Activated T-cell treated with anti-CD3 and anti-CD28 coated beads for 48 hours (primary cell): Measurements from ENCODE around the gene WDR43.

Experiments used
- DNase-seq: peaks from one replicate; pipeline ENCODE4 v3.0.0-alpha.2; 2020; ENCODE audit warnings: low read depth

WDR43 gene

GRCh38 chr2:28908172-28908571 lies 13.7 kb downstream of the WDR43 start:
- no peak for DNase-seq

GRCh38 chr2:28909655-28910353 lies 15.3 kb downstream of the WDR43 start:
- no peak for DNase-seq

DNA sequence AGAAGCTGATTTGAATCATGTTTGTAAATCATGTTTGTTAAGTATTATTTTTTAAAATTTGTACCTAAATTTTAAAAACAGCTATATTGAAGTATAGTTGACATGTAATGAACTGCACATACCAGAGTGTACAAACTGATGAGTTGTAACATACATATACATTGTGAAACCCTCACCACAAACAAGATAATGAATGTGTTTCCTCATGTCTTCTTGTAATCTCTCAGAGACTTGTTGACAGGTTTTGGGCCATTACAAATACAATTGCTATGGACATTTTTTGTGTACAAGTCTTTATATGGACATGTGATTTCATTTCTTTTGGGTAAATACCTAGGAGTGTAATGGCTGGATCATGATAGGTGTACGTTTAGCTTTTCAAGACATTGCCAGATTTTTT lies 21.5 kb downstream of the WDR43 start:
- no peak for DNase-seq

DNA sequence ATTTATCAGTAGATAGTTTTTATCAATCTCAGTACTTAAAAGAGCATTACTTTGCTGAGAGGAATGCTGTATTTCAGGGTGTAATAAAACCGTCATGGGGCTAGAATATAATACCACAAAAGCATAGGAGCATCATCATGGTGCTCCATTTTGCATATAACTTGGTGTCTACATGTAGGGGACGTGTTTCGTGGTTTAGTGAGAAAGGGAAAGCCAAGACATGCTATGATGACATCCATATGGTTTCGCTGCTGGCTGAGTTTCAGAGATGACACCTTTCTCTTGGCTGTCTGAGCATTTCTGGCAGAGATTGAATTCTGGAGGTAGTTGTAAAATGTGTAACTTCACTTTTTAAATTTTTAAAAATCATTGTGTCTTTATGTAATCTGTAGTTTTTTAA lies 32.4 kb downstream of the WDR43 start:
- DNase-seq = no peak

GRCh38 chr2:28927469-28927868 lies 33.0 kb downstream of the WDR43 start:
- DNase-seq = no peak

- DNase-seq = no peak
Observed at GRCh38 chr2:28927878-28928277, 33.4 kb downstream of the WDR43 start.

DNA sequence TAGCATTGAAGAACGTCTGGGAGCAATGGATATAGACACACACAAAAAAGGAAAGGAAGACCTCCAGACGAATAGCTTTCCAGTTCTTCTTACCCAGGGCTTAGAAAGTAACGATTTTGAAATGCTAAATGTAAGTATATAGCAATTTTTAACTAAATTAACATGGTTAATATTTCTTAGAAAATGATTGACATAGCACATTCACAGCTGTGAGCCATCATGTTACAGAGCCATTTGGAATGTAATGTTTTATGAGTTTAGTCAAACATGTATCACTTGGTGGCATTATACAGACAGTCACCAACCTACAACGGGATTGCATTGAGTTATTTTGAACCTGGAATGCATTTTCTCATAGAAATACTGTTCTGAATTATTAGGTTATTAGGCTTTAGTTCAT lies 35.1 kb downstream of the WDR43 start:
- no peak for DNase-seq

DNA sequence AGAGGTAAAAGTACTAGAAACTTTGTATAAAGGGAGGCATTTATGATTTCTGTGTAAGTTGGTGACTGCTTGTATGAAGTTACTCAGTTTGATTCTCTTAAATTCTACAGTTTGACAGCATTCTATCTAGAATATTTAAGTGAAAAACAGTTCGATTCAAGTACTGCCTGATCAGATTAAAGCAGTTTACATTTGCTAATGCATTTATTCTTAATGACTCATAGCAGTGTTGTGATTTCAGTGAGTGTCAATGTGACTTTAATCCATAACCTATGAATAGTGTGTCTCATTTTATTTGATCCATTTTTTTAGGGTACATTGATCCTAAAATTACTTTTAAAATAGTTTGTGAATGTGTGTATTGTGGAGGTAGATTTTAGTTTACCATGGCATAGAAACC lies 35.7 kb downstream of the WDR43 start:
- no peak for DNase-seq

- DNase-seq = no peak
Observed at GRCh38 chr2:28934769-28935168, 40.3 kb downstream of the WDR43 start.

GRCh38 chr2:28941008-28941407 lies 46.5 kb downstream of the WDR43 start:
- DNase-seq = no peak

DNA sequence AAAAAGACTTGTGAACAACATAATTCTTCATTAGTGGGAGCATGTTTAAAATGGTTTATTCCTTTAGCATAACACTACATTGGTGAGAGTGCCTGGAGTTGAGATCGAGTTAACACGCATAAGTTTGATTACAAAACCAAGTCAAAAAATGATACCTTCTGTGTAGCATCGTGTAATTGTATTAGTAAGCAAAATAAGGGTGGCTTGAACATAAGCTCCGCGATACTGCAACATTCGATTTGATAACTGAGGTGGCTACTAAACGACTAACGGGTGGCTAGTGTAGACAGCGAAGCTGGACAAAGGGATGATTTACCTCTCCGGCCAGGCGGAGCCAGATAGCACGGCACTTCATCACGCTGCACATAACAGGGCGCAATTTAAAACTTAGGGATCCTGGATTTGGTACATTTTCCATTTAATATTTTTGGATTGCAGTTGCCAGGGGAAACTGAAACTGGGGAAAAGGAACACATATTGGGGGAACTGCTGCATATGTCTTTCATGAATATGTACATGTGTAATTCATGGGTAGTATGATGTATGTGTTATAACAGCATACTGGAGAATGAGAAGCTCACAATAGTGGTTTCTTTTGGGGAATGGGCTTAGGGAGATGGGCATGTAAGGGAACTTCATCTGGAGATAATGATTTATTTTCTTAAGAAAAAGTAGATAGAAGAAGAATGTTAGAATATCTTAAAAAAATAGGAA lies 50.2 kb downstream of the WDR43 start:
- DNase-seq = no peak

- no peak for DNase-seq
Observed at GRCh38 chr2:28948160-28948559, 53.7 kb downstream of the WDR43 start.

GRCh38 chr2:28949190-28949589 lies 54.7 kb downstream of the WDR43 start:
- DNase-seq = no peak

DNA sequence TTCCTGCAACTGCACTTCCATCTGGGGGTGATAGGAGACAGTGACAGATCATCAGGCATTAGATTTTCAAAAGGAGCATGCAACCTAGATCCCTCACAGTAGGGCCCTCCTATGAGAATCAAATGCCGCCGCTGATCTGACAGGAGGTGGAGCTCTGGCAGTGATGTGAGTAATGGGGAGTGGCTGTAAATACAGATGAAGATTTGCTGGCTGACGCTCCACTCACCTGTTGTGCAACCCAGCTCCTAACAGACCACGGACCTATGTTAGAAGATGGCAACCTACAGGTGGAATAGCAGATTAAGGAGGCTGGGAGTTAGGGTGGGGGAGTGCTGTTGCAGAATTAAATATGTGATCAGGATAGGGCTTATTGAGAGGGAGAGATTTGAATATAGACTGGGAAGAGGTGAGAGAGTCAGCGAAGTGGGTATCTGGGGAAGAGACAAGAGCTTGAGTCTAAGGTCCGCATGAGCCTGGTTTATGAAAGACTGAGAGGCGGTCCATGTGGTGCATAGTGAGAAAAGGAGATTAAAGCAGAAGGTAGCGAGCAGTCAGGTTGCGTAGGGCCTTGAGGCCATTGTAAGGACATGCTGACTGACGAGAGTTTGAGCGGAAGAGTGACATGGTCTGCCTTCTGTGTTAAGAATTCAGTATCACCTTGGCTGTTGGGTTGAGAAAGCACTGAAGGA lies 55.3 kb downstream of the WDR43 start:
- no peak for DNase-seq

- no peak for DNase-seq
Observed at GRCh38 chr2:28950941-28951630, 56.6 kb downstream of the WDR43 start.

DNA sequence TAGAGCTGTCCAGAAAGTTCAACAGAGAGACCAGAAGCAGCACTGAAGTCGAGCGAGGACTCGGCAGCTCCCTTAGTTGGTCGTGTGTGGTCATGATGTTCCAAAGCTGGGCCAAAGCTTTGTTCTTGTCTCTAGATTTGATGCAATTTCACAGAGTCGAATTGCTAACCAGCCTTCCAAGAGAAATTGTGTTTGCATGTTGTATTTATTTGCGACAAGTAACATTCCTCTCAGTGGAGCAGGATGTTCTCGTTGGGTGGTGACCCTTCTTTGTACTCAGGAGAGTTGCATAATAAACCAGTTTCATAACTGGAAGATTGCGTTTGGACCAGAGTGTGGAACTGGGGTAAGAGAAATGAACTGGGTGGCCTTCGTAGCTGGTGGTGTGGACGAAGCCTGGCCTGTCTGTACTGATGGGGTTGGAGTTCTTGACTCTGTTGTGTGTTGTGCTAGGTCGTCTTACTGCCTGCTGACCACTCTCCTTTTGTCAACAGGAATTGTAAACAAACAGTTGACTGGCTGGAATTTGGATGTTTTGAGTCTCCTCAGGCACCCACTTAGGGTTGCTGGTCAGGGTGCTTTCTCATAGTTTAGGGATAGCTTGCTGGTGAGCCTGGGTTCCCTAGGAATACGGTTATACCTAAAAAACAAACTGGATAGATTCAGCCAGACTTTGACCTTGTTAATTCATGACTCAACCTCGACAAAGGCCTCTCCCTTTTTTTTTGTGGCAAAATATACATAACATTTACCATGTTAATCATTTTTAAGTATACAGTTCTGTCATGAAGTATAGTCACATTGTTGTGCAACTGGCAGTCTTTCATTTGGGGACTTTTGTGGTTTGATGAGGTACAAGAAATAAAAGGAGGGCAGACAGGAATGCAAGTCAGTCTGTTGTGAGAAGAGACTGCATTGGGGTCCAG lies 57.7 kb downstream of the WDR43 start:
- no peak for DNase-seq

DNA sequence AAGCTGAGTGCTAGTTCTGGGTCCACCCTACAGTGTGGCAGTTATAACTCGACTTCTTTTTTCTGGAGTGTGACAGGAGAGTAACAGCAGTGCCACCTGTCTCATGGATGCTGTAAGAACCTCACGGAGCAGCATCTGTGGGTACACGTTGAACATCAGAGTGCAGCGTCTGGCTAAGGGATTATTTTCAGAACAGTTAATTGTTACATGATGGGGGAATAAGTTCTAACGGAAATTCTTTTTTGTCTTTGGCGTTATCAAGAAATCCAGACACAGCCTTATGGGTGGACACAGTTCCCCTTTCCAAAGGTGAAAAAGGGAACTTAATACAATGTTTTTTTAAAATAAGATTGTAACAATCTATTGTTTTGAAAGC lies 58.4 kb downstream of the WDR43 start:
- no peak for DNase-seq

- no peak for DNase-seq
Observed at GRCh38 chr2:28955467-28955866, 61.0 kb downstream of the WDR43 start.

DNA sequence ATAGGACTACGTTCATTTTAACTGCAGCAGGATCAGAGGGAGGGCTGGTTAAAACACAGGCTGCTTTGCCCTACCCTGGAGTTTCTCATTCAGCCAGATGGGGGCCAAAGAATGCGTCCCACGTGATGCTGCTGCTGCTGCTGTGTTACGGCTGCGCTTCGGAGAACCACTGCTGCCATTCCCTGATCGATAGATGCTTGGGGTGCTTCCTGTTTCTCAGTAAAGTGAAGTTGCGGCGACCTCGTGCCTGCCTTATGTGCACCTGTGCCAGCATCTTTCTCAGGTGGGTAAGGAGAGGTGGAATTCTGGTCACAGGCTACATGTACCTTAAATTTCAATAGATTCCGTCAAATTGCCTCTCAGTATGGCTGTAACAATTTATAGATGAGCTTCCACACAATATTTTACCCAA lies 62.0 kb downstream of the WDR43 start:
- DNase-seq = no peak

DNA sequence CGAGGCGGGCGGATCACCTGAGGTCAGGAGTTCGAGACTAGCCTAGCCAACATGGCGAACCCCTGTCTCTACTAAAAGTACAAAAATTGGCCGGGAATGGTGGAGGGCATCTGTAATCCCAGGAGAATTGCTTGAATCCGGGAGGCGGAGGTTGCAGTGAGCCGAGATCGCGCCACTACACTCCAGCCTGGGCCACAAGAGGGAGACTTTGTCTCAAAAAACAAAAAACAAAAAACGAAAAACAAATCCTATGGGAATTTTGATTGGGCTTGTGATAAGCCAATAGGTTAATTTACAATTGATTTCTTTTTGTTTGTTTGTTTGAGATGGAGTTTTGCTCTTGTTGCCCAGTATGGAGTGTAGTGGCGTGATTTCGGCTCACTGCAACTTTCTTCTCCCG lies 62.4 kb downstream of the WDR43 start:
- DNase-seq = no peak

- DNase-seq = no peak
Observed at GRCh38 chr2:28958689-28959088, 64.2 kb downstream of the WDR43 start.

DNA sequence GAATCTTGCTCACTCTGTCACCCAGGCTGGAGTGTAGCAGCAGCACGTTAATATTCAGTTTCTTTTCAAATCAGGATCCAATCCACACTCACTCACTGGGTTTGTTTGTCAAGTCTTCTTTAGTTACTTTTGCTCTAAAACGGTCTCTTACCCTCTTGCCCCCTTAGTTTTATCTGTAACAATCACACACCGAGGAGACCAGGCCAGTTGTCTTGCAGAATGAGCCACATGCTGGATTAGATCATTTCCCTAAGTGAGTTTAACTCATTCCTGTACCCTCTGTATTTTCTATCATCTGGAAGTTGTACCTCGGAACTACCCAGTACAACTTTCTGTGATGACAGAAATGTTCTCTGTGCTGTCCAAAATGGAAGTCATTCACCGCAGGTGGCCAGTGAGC lies 65.9 kb downstream of the WDR43 start:
- no peak for DNase-seq
